ENCODE results near the gene MRPL23.

The MRPL23 gene

GRCh38 chr11:1967641-1968225 lies 20.6 kb downstream of the MRPL23 start:
- H3K4me3 ChIP-seq (ENCODE audit: insufficient read length, low read depth): no peak overlapping the region
- H3K9me3 ChIP-seq (ENCODE audit: insufficient read depth, low read length): no peaks in the 10 kb centered on the region
- no peaks in the 10 kb centered on the region for H3K27me3 ChIP-seq (ENCODE audit: insufficient read depth, insufficient read length)
- H3K9ac ChIP-seq (ENCODE audit: insufficient read length, low read depth): no peak overlapping the region
- DNase-seq (ENCODE audit: low read depth, low spot score): no peak
- no peaks in the 10 kb centered on the region for H3K4me1 ChIP-seq (ENCODE audit: insufficient read depth, insufficient read length)
- no peaks in the 10 kb centered on the region for H3K36me3 ChIP-seq (ENCODE audit: insufficient read depth, insufficient read length, low read length)
- TF ChIP-seq ZNF274 (IDR thresholded peaks at IDR 0.05; ENCODE audit: low read depth, low read length) (no peak), YY1 (IDR thresholded peaks at IDR 0.05; ENCODE audit: insufficient read depth, insufficient read length) (no peak), SUZ12 (IDR thresholded peaks at IDR 0.05; ENCODE audit: extremely low read depth, insufficient read depth, insufficient read length) (no peak)

DNA sequence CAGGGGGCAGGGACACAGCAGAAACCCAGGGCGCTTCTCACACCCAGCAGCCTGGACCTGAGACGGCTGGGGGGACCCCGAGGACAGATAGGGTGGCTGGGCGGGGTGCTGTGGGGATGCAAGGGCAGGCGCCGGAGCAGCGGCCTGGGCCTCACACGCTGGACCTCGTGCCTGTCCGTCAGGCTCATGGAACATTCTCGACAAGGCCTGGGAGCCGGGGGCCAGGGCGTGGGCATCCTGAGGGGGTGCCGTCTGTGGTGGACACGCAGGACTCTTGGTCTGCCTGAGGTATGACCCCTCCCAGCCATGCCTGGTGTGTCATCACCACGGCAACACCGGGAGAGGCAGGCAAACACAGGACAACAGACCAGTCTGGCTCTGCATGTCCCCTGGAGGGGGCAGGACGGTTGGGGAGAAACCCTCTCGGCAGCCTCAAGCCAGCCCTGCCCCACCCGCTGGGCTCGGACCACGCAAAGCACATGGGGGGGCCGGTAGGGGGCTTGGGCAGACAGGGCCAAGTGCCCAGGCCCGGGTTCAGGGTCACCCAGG lies 21.4 kb downstream of the MRPL23 start:
- no peak for TF ChIP-seq SUZ12 (IDR thresholded peaks at IDR 0.05; ENCODE audit: extremely low read depth, insufficient read depth, insufficient read length)
- no peak for TF ChIP-seq YY1 (IDR thresholded peaks at IDR 0.05; ENCODE audit: insufficient read depth, insufficient read length)
- TF ChIP-seq ZNF274 (IDR thresholded peaks at IDR 0.05; ENCODE audit: low read depth, low read length): no peak
- H3K36me3 ChIP-seq (ENCODE audit: insufficient read depth, insufficient read length, low read length): no peaks in the 10 kb centered on the region
- no peaks in the 10 kb centered on the region for H3K27me3 ChIP-seq (ENCODE audit: insufficient read depth, insufficient read length)
- no peak for DNase-seq (ENCODE audit: low read depth, low spot score)
- no peak overlapping the region for H3K9ac ChIP-seq (ENCODE audit: insufficient read length, low read depth)
- H3K4me1 ChIP-seq (ENCODE audit: insufficient read depth, insufficient read length): no peaks in the 10 kb centered on the region
- no peaks in the 10 kb centered on the region for H3K9me3 ChIP-seq (ENCODE audit: insufficient read depth, low read length)
- no peak overlapping the region for H3K4me3 ChIP-seq (ENCODE audit: insufficient read length, low read depth)

DNA sequence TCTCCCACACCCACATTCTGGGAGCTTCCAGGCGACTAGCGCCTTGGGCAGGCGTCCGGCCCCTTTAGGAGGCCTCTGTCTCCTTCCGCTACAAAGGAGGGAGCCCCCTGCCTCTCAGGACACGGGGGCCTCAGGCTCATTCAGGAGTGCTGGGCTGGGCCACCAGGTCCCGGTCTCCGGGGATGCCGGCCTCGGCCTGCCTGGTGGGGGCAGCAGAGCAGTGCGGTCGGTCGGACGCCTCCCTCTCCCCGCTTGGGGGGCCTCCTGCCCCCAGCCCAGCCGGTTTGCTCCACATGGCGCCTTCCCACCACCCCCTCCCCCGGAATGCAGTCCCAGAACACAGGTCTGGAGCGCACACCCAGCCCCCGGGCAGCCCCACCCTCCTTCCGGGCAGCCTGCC lies 21.9 kb downstream of the MRPL23 start:
- no peak overlapping the region for H3K9ac ChIP-seq (ENCODE audit: insufficient read length, low read depth)

GRCh38 chr11:1969776-1970175 lies 22.6 kb downstream of the MRPL23 start:
- no peaks in the 10 kb centered on the region for H3K36me3 ChIP-seq (ENCODE audit: insufficient read depth, insufficient read length, low read length)
- H3K9me3 ChIP-seq (ENCODE audit: insufficient read depth, low read length): no peaks in the 10 kb centered on the region
- no peak overlapping the region for H3K9ac ChIP-seq (ENCODE audit: insufficient read length, low read depth)
- no peak overlapping the region for H3K4me3 ChIP-seq (ENCODE audit: insufficient read length, low read depth)
- no peaks in the 10 kb centered on the region for H3K4me1 ChIP-seq (ENCODE audit: insufficient read depth, insufficient read length)
- no peaks in the 10 kb centered on the region for H3K27me3 ChIP-seq (ENCODE audit: insufficient read depth, insufficient read length)
- DNase-seq (ENCODE audit: low read depth, low spot score): no peak
- TF ChIP-seq ZNF274 (IDR thresholded peaks at IDR 0.05; ENCODE audit: low read depth, low read length) (no peak), YY1 (IDR thresholded peaks at IDR 0.05; ENCODE audit: insufficient read depth, insufficient read length) (no peak), SUZ12 (IDR thresholded peaks at IDR 0.05; ENCODE audit: extremely low read depth, insufficient read depth, insufficient read length) (no peak)

More for the DNA sequence above, 21.9 kb downstream of the MRPL23 start:
- TF ChIP-seq ZNF274 (IDR thresholded peaks at IDR 0.05; ENCODE audit: low read depth, low read length) (no peak), SUZ12 (IDR thresholded peaks at IDR 0.05; ENCODE audit: extremely low read depth, insufficient read depth, insufficient read length) (no peak)
- Histone ChIP-seq H3K4me3 (ENCODE audit: insufficient read length, low read depth) (no peak overlapping the region), H3K36me3 (ENCODE audit: insufficient read depth, insufficient read length, low read length) (no peaks in the 10 kb centered on the region), H3K9me3 (ENCODE audit: insufficient read depth, low read length) (no peaks in the 10 kb centered on the region), H3K27me3 (ENCODE audit: insufficient read depth, insufficient read length) (no peaks in the 10 kb centered on the region), H3K4me1 (ENCODE audit: insufficient read depth, insufficient read length) (no peaks in the 10 kb centered on the region)
- DNase-seq (ENCODE audit: low read depth, low spot score): no peak

DNA sequence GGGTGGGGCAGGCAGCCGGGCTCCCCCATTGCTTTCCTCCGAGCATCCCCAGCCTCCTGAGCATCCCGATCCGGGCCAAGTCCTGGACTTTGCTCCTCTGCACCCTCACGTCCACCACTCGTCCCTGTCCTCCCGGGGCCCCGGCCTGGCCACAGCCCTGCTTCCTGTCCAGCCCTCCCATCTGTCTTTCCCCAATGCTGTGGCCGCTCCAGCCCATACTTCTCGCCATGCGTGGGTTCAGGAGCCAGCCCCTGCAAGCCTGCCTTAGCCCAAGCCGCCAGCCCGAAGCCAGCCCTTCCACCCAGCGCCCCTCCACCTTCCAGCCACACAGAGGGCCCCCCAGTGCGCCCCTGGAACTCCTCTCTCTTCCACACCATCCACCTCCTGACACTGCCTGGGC lies 23.8 kb downstream of the MRPL23 start:
- H3K4me1 ChIP-seq (ENCODE audit: insufficient read depth, insufficient read length): no peaks in the 10 kb centered on the region
- no peak for DNase-seq (ENCODE audit: low read depth, low spot score)
- TF ChIP-seq YY1 (IDR thresholded peaks at IDR 0.05; ENCODE audit: insufficient read depth, insufficient read length): no peak
- no peak for TF ChIP-seq SUZ12 (IDR thresholded peaks at IDR 0.05; ENCODE audit: extremely low read depth, insufficient read depth, insufficient read length)
- TF ChIP-seq ZNF274 (IDR thresholded peaks at IDR 0.05; ENCODE audit: low read depth, low read length): no peak

DNA sequence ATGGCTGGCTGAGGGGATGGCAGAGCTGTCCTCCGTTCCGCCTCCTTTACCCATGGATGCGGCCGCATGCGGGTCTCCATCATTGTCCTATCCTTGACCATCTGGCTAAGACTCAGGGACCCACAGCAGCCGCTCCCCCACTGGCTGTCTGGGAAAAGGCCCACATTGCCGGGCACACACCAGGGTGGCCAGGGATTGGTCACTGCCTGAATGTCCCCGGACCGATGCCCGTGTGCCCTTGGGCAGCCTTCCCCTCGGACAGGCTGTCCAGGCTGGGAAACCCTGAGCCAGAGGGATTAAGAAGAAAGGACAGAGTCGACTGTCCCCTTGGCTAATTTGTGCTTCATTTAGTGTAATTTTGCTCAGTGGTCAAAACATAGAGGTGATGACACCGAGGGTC lies 28.1 kb downstream of the MRPL23 start:
- TF ChIP-seq YY1 (IDR thresholded peaks at IDR 0.05; ENCODE audit: insufficient read depth, insufficient read length) (no peak), SUZ12 (IDR thresholded peaks at IDR 0.05; ENCODE audit: extremely low read depth, insufficient read depth, insufficient read length) (no peak), ZNF274 (IDR thresholded peaks at IDR 0.05; ENCODE audit: low read depth, low read length) (no peak)
- Histone ChIP-seq H3K27me3 (ENCODE audit: insufficient read depth, insufficient read length) (no peaks in the 10 kb centered on the region), H3K4me3 (ENCODE audit: insufficient read length, low read depth) (no peak overlapping the region), H3K36me3 (ENCODE audit: insufficient read depth, insufficient read length, low read length) (no peaks in the 10 kb centered on the region), H3K9me3 (ENCODE audit: insufficient read depth, low read length) (no peaks in the 10 kb centered on the region), H3K9ac (ENCODE audit: insufficient read length, low read depth) (no peak overlapping the region), H3K4me1 (ENCODE audit: insufficient read depth, insufficient read length) (no peaks in the 10 kb centered on the region)
- no peak for DNase-seq (ENCODE audit: low read depth, low spot score)

More for the DNA sequence above, 23.8 kb downstream of the MRPL23 start:
- no peak overlapping the region for H3K9ac ChIP-seq (ENCODE audit: insufficient read length, low read depth)
- no peaks in the 10 kb centered on the region for H3K9me3 ChIP-seq (ENCODE audit: insufficient read depth, low read length)
- H3K36me3 ChIP-seq (ENCODE audit: insufficient read depth, insufficient read length, low read length): no peaks in the 10 kb centered on the region
- H3K27me3 ChIP-seq (ENCODE audit: insufficient read depth, insufficient read length): no peaks in the 10 kb centered on the region
- no peak overlapping the region for H3K4me3 ChIP-seq (ENCODE audit: insufficient read length, low read depth)

GRCh38 chr11:1978720-1979473 lies 31.8 kb downstream of the MRPL23 start:
- no peaks in the 10 kb centered on the region for H3K4me1 ChIP-seq (ENCODE audit: insufficient read depth, insufficient read length)
- DNase-seq (ENCODE audit: low read depth, low spot score): no peak
- H3K4me3 ChIP-seq (ENCODE audit: insufficient read length, low read depth): no peak overlapping the region
- TF ChIP-seq SUZ12 (IDR thresholded peaks at IDR 0.05; ENCODE audit: extremely low read depth, insufficient read depth, insufficient read length): no peak
- TF ChIP-seq YY1 (IDR thresholded peaks at IDR 0.05; ENCODE audit: insufficient read depth, insufficient read length): no peak
- TF ChIP-seq ZNF274 (IDR thresholded peaks at IDR 0.05; ENCODE audit: low read depth, low read length): no peak
- H3K36me3 ChIP-seq (ENCODE audit: insufficient read depth, insufficient read length, low read length): no peaks in the 10 kb centered on the region
- no peak overlapping the region for H3K9ac ChIP-seq (ENCODE audit: insufficient read length, low read depth)
- no peaks in the 10 kb centered on the region for H3K27me3 ChIP-seq (ENCODE audit: insufficient read depth, insufficient read length)
- no peaks in the 10 kb centered on the region for H3K9me3 ChIP-seq (ENCODE audit: insufficient read depth, low read length)
